Activated CD8-positive, alpha-beta T cell treated with anti-CD3 and anti-CD28 coated beads for 36 hours (primary cell): ENCODE results near the gene CRYGD. TPM values are rescaled to one million over a fixed set of nuclear protein-coding genes. Genes with fewer than 3 reads are reported as not detected.

Experiments used
- ATAC-seq: fragments of 200-7000 bp; cut with Tn5 transposase; one replicate; pipeline ENCODE4 v1.10.0; 2021; ENCODE audit warnings: mild to moderate bottlenecking, moderate library complexity
- CTCF ChIA-PET: fragments of 350-600 bp; sonication (Branson Sonifier 250); formaldehyde crosslinking; loops from one replicate; lab custom pipeline; 2021; ENCODE audit warnings: antibody characterized with exemption; lab: Charles Lee
- POLR2A ChIA-PET: fragments of 350-600 bp; sonication (Branson Sonifier 250); formaldehyde crosslinking; loops from one replicate; lab custom pipeline; 2021; ENCODE audit warnings: antibody characterized with exemption; lab: Charles Lee
- DNase-seq: peaks from one replicate; pipeline ENCODE4 v3.0.0-alpha.2; 2020
- H3K27ac Mint-ChIP-seq: one replicate; pipeline ENCODE4 v1.8.0; 2021; ENCODE audit warnings: mild to moderate bottlenecking, mixed read lengths
- H3K27me3 Mint-ChIP-seq: one replicate; pipeline ENCODE4 v1.8.0; 2021; ENCODE audit warnings: mixed read lengths
- H3K36me3 Mint-ChIP-seq: one replicate; pipeline ENCODE4 v1.8.0; 2021; ENCODE audit warnings: low read depth, mixed read lengths
- H3K4me1 Mint-ChIP-seq: one replicate; pipeline ENCODE4 v1.8.0; 2021; ENCODE audit warnings: low read depth, mixed read lengths
- H3K4me3 Mint-ChIP-seq: one replicate; pipeline ENCODE4 v1.8.0; 2021; ENCODE audit warnings: mild to moderate bottlenecking, moderate library complexity, mixed read lengths
- H3K9me3 Mint-ChIP-seq: one replicate; pipeline ENCODE4 v1.8.0; 2021; ENCODE audit warnings: mixed read lengths
- intact Hi-C: fragments of 100-400 bp; cut with micrococcal nuclease; formaldehyde crosslinking; loops from one replicate; pipeline ENCODE4 v1.10.0; 2022
- total RNA-seq, 2 experiments: library from RNA; stranded (reverse); gene quantifications; one replicate each; pipeline ENCODE4 v1.2.3, GENCODE V29; 2021
- TF ChIP-seq, protein P1 (sequence below): fragments of 200-600 bp; IDR thresholded peaks from one replicate; pipeline ENCODE4 v1.8.0; 2022; ENCODE audit warnings: antibody characterized with exemption, mild to moderate bottlenecking

CRYGD gene
- total RNA-seq, 2 experiments from 2014 or later, result not detected

GRCh38 chr2:208072250-208072892 lies 52.0 kb downstream of the CRYGD start:
- H3K36me3 Mint-ChIP-seq, result no peaks in the 10 kb centered on the region
- no peak overlapping the region for H3K4me3 Mint-ChIP-seq
- peaks cover 4% of the 10 kb centered on the region for H3K27me3 Mint-ChIP-seq
- ATAC-seq (peak; percentile 74), DNase-seq (peak; percentile 71)
- H3K9me3 Mint-ChIP-seq, result no peaks in the 10 kb centered on the region
- ChIA-PET POLR2A (no interaction called here), CTCF (interaction anchor here (0.6 to 3.4 kb wide), 21 partner anchors 9 to 446 kb away, joined by 3 to 36 read pairs (median 4); no protein-coding TSS in a partner anchor)
- intact Hi-C loops, result no loop called here
- TF ChIP-seq, protein P1, sequence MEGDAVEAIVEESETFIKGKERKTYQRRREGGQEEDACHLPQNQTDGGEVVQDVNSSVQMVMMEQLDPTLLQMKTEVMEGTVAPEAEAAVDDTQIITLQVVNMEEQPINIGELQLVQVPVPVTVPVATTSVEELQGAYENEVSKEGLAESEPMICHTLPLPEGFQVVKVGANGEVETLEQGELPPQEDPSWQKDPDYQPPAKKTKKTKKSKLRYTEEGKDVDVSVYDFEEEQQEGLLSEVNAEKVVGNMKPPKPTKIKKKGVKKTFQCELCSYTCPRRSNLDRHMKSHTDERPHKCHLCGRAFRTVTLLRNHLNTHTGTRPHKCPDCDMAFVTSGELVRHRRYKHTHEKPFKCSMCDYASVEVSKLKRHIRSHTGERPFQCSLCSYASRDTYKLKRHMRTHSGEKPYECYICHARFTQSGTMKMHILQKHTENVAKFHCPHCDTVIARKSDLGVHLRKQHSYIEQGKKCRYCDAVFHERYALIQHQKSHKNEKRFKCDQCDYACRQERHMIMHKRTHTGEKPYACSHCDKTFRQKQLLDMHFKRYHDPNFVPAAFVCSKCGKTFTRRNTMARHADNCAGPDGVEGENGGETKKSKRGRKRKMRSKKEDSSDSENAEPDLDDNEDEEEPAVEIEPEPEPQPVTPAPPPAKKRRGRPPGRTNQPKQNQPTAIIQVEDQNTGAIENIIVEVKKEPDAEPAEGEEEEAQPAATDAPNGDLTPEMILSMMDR, result peak; percentile 81
- H3K27ac Mint-ChIP-seq, result no peak overlapping the region
- H3K4me1 Mint-ChIP-seq, result no peaks in the 10 kb centered on the region

Other genes starting within 250 kb of the CRYGD start
- 1 to 10 TPM; 4.5 to 4.7 TPM for gene PLEKHM3, start 99.0 kb downstream of the CRYGD start, total RNA-seq
- not detected for gene CRYGC, start 5.3 kb upstream of the CRYGD start, total RNA-seq
- gene CRYGB, start 21.6 kb upstream of the CRYGD start, total RNA-seq, result not detected
- gene CRYGA, start 39.1 kb upstream of the CRYGD start, total RNA-seq, result not detected
- not detected for gene C2orf80, start 65.5 kb upstream of the CRYGD start, total RNA-seq
- 10 to 100 TPM; 19.0 to 19.7 TPM for gene IDH1, start 130.5 kb upstream of the CRYGD start, total RNA-seq
- 10 to 100 TPM; 16.4 to 16.9 TPM for gene PIKFYVE, start 141.7 kb upstream of the CRYGD start, total RNA-seq